ENCODE results near the gene TNIP2.

The TNIP2 gene

GRCh38 chr4:2731907-2732317 lies 24.2 kb downstream of the TNIP2 start:
- H3K27ac ChIP-seq (ENCODE audit: low read length, poor library complexity, severe bottlenecking), result no peak overlapping the region

GRCh38 chr4:2729533-2729875 lies 26.6 kb downstream of the TNIP2 start:
- H3K14ac ChIP-seq (ENCODE audit: low read length in 2 of 2), result no peak overlapping the region

More at GRCh38 chr4:2731907-2732317, 24.2 kb downstream of the TNIP2 start:
- H3K9me3 ChIP-seq (ENCODE audit: control insufficient read depth, low read length), result peaks cover 11% of the 10 kb centered on the region
- H3K4me1 ChIP-seq (ENCODE audit: control insufficient read depth, insufficient read depth, low read depth, low read length), result peaks cover 5% of the 10 kb centered on the region
- H2AFZ ChIP-seq (ENCODE audit: low read depth, low read length), result no peak overlapping the region
- no peaks in the 10 kb centered on the region for H3K27me3 ChIP-seq (ENCODE audit: control insufficient read depth in 1 of 2, insufficient read depth in 1 of 2, low read length in 2 of 2)
- H3K23ac ChIP-seq (ENCODE audit: low read length in 2 of 2), result no peak overlapping the region
- H2BK12ac ChIP-seq (ENCODE audit: low read length in 2 of 2), result no peak overlapping the region
- no peak overlapping the region for H3K18ac ChIP-seq (ENCODE audit: low read depth in 1 of 2, low read length in 2 of 2)
- peak overlapping the region; percentile 27 for H4K8ac ChIP-seq (ENCODE audit: low read length)
- peaks cover 41 to 63% of the 10 kb centered on the region in 2 experiments for H3K36me3 ChIP-seq (ENCODE audit: control insufficient read depth in 1 of 2, insufficient read depth in 2 of 2, low read depth in 1 of 2, low read length in 2 of 2)
- H4K91ac ChIP-seq (ENCODE audit: low read length), result no peak overlapping the region
- no peak overlapping the region for H3K4ac ChIP-seq (ENCODE audit: low read depth in 1 of 2, low read length in 2 of 2)
- peaks cover 17% of the 10 kb centered on the region for H3K79me1 ChIP-seq (replicated peaks; ENCODE audit: low read length, poor library complexity, severe bottlenecking)
- no peak overlapping the region for H2AK5ac ChIP-seq (ENCODE audit: low read length, severe bottlenecking)
- H3K14ac ChIP-seq (ENCODE audit: low read length in 2 of 2), result no peak overlapping the region
- H2BK15ac ChIP-seq (ENCODE audit: low read depth, poor library complexity, severe bottlenecking), result no peak overlapping the region
- H2BK5ac ChIP-seq (ENCODE audit: low read depth, low read length, poor library complexity, severe bottlenecking), result no peak overlapping the region
- no peak overlapping the region for H2BK120ac ChIP-seq (ENCODE audit: low read depth, low read length)
- H3K4me2 ChIP-seq (ENCODE audit: low read length, poor library complexity, severe bottlenecking), result no peak overlapping the region
- 97% methylated on average over 28 of the region's 28 CpGs for WGBS
- no peak overlapping the region for H3K4me3 ChIP-seq (ENCODE audit: insufficient read depth in 1 of 2, low read depth in 1 of 2, low read length in 2 of 2)
- no peak for DNase-seq
- no peak overlapping the region for H3K9ac ChIP-seq (ENCODE audit: low read length)

GRCh38 chr4:2728806-2729532 lies 27.2 kb downstream of the TNIP2 start:
- 99% methylated on average over 9 of the region's 12 CpGs for WGBS
- Histone ChIP-seq H3K79me1 (replicated peaks; ENCODE audit: low read length, poor library complexity, severe bottlenecking) (peaks cover 20% of the 10 kb centered on the region), H2AK5ac (ENCODE audit: low read length, severe bottlenecking) (no peak overlapping the region), H3K27ac (ENCODE audit: low read length, poor library complexity, severe bottlenecking) (no peak overlapping the region), H3K23ac (ENCODE audit: low read length in 2 of 2) (no peak overlapping the region), H3K9me3 (ENCODE audit: control insufficient read depth, low read length) (no peaks in the 10 kb centered on the region), H4K8ac (ENCODE audit: low read length) (no peak overlapping the region), H2BK12ac (ENCODE audit: low read length in 2 of 2) (no peak overlapping the region), H3K4ac (ENCODE audit: low read depth in 1 of 2, low read length in 2 of 2) (no peak overlapping the region), H3K4me3 (ENCODE audit: insufficient read depth in 1 of 2, low read depth in 1 of 2, low read length in 2 of 2) (no peak overlapping the region), H3K27me3 (ENCODE audit: control insufficient read depth in 1 of 2, insufficient read depth in 1 of 2, low read length in 2 of 2) (no peaks in the 10 kb centered on the region), H2AFZ (ENCODE audit: low read depth, low read length) (no peak overlapping the region), H3K4me1 (ENCODE audit: control insufficient read depth, insufficient read depth, low read depth, low read length) (peaks cover 5% of the 10 kb centered on the region), H3K18ac (ENCODE audit: low read depth in 1 of 2, low read length in 2 of 2) (peak overlapping the region in 1 of 2 experiments; percentile 11), H3K14ac (ENCODE audit: low read length in 2 of 2) (no peak overlapping the region), H3K9ac (ENCODE audit: low read length) (no peak overlapping the region), H4K91ac (ENCODE audit: low read length) (no peak overlapping the region), H3K4me2 (ENCODE audit: low read length, poor library complexity, severe bottlenecking) (no peak overlapping the region), H3K36me3 (ENCODE audit: control insufficient read depth in 1 of 2, insufficient read depth in 2 of 2, low read depth in 1 of 2, low read length in 2 of 2) (peaks cover 47 to 59% of the 10 kb centered on the region in 2 experiments), H2BK5ac (ENCODE audit: low read depth, low read length, poor library complexity, severe bottlenecking) (no peak overlapping the region), H2BK120ac (ENCODE audit: low read depth, low read length) (no peak overlapping the region), H2BK15ac (ENCODE audit: low read depth, poor library complexity, severe bottlenecking) (no peak overlapping the region)
- no peak for DNase-seq

More at GRCh38 chr4:2729533-2729875, 26.6 kb downstream of the TNIP2 start:
- Histone ChIP-seq H3K4ac (ENCODE audit: low read depth in 1 of 2, low read length in 2 of 2) (no peak overlapping the region), H3K4me2 (ENCODE audit: low read length, poor library complexity, severe bottlenecking) (no peak overlapping the region), H2BK12ac (ENCODE audit: low read length in 2 of 2) (no peak overlapping the region), H2AK5ac (ENCODE audit: low read length, severe bottlenecking) (no peak overlapping the region), H4K91ac (ENCODE audit: low read length) (no peak overlapping the region), H3K4me1 (ENCODE audit: control insufficient read depth, insufficient read depth, low read depth, low read length) (peaks cover 5% of the 10 kb centered on the region), H3K27ac (ENCODE audit: low read length, poor library complexity, severe bottlenecking) (no peak overlapping the region), H3K18ac (ENCODE audit: low read depth in 1 of 2, low read length in 2 of 2) (no peak overlapping the region), H2BK5ac (ENCODE audit: low read depth, low read length, poor library complexity, severe bottlenecking) (no peak overlapping the region), H3K4me3 (ENCODE audit: insufficient read depth in 1 of 2, low read depth in 1 of 2, low read length in 2 of 2) (no peak overlapping the region), H3K27me3 (ENCODE audit: control insufficient read depth in 1 of 2, insufficient read depth in 1 of 2, low read length in 2 of 2) (no peaks in the 10 kb centered on the region), H4K8ac (ENCODE audit: low read length) (no peak overlapping the region), H3K9me3 (ENCODE audit: control insufficient read depth, low read length) (no peaks in the 10 kb centered on the region), H3K36me3 (ENCODE audit: control insufficient read depth in 1 of 2, insufficient read depth in 2 of 2, low read depth in 1 of 2, low read length in 2 of 2) (peaks cover 47 to 60% of the 10 kb centered on the region in 2 experiments), H3K23ac (ENCODE audit: low read length in 2 of 2) (no peak overlapping the region), H3K79me1 (replicated peaks; ENCODE audit: low read length, poor library complexity, severe bottlenecking) (peaks cover 20% of the 10 kb centered on the region), H2BK15ac (ENCODE audit: low read depth, poor library complexity, severe bottlenecking) (no peak overlapping the region), H2BK120ac (ENCODE audit: low read depth, low read length) (no peak overlapping the region), H2AFZ (ENCODE audit: low read depth, low read length) (no peak overlapping the region), H3K9ac (ENCODE audit: low read length) (no peak overlapping the region)
- DNase-seq, result no peak
- 99% methylated on average over 9 of the region's 9 CpGs for WGBS

GRCh38 chr4:2728221-2728620 lies 27.9 kb downstream of the TNIP2 start:
- H3K9ac ChIP-seq (ENCODE audit: low read length), result no peak overlapping the region
- H3K14ac ChIP-seq (ENCODE audit: low read length in 2 of 2), result no peak overlapping the region
- no peak for DNase-seq
- peaks cover 4% of the 10 kb centered on the region for H3K4me1 ChIP-seq (ENCODE audit: control insufficient read depth, insufficient read depth, low read depth, low read length)
- no peak overlapping the region for H2BK12ac ChIP-seq (ENCODE audit: low read length in 2 of 2)
- peaks cover 40 to 52% of the 10 kb centered on the region in 2 experiments for H3K36me3 ChIP-seq (ENCODE audit: control insufficient read depth in 1 of 2, insufficient read depth in 2 of 2, low read depth in 1 of 2, low read length in 2 of 2)
- H4K8ac ChIP-seq (ENCODE audit: low read length), result no peak overlapping the region
- H3K27ac ChIP-seq (ENCODE audit: low read length, poor library complexity, severe bottlenecking), result no peak overlapping the region
- no peak overlapping the region for H4K91ac ChIP-seq (ENCODE audit: low read length)
- 100% methylated on average over 2 of the region's 3 CpGs for WGBS
- no peak overlapping the region for H2AK5ac ChIP-seq (ENCODE audit: low read length, severe bottlenecking)
- no peak overlapping the region for H3K4me2 ChIP-seq (ENCODE audit: low read length, poor library complexity, severe bottlenecking)
- H3K9me3 ChIP-seq (ENCODE audit: control insufficient read depth, low read length), result no peaks in the 10 kb centered on the region
- no peak overlapping the region for H2BK15ac ChIP-seq (ENCODE audit: low read depth, poor library complexity, severe bottlenecking)
- H3K4ac ChIP-seq (ENCODE audit: low read depth in 1 of 2, low read length in 2 of 2), result no peak overlapping the region
- H2BK120ac ChIP-seq (ENCODE audit: low read depth, low read length), result no peak overlapping the region
- no peaks in the 10 kb centered on the region for H3K27me3 ChIP-seq (ENCODE audit: control insufficient read depth in 1 of 2, insufficient read depth in 1 of 2, low read length in 2 of 2)
- no peak overlapping the region for H3K4me3 ChIP-seq (ENCODE audit: insufficient read depth in 1 of 2, low read depth in 1 of 2, low read length in 2 of 2)
- no peak overlapping the region for H2AFZ ChIP-seq (ENCODE audit: low read depth, low read length)
- H3K79me1 ChIP-seq (replicated peaks; ENCODE audit: low read length, poor library complexity, severe bottlenecking), result peaks cover 18% of the 10 kb centered on the region
- no peak overlapping the region for H2BK5ac ChIP-seq (ENCODE audit: low read depth, low read length, poor library complexity, severe bottlenecking)
- no peak overlapping the region for H3K18ac ChIP-seq (ENCODE audit: low read depth in 1 of 2, low read length in 2 of 2)
- no peak overlapping the region for H3K23ac ChIP-seq (ENCODE audit: low read length in 2 of 2)
